ENCODE data around the gene TWF1. TPM values are rescaled to one million over a fixed set of nuclear protein-coding genes. Genes with fewer than 3 reads are reported as not detected.
A peak's percentile ranks its signal among the peaks of the same experiment; 100 is the strongest.

The TWF1 gene
- total and polyA plus RNA-seq, 8 donors = 56.8 to 75.9 (median 64.6) TPM

GRCh38 chr12:43812057-43812456 is 5.9 kb upstream of the TWF1 start:
- Histone ChIP-seq H3K4me3 (no peak overlapping the region), H3K4me1 (peaks cover 0 to 10% of the 10 kb centered on the region in 2 donors), H3K27ac (no peak overlapping the region), H3K9me3 (no peaks in the 10 kb centered on the region), H3K36me3 (no peaks in the 10 kb centered on the region), H3K27me3 (peaks cover 0 to 23% of the 10 kb centered on the region in 2 donors)
- intact Hi-C loops (cut with DNase I) = no loop called here
- ATAC-seq (no peak), DNase-seq (no peak)
- TF ChIP-seq CTCF (IDR thresholded peaks at IDR 0.05) = no peak

GRCh38 chr12:43807386-43807785 is 1.3 kb upstream of the TWF1 start:
- Histone ChIP-seq H3K27ac (peak overlapping the region in 1 of 2 donors; percentile 98), H3K36me3 (peaks cover 0 to 10% of the 10 kb centered on the region in 2 donors), H3K4me3 (no peak overlapping the region), H3K27me3 (peaks cover 0 to 9% of the 10 kb centered on the region in 2 donors), H3K4me1 (peaks cover 0 to 46% of the 10 kb centered on the region in 2 donors), H3K9me3 (no peaks in the 10 kb centered on the region)
- TF ChIP-seq CTCF (IDR thresholded peaks at IDR 0.05) = no peak
- ATAC-seq (no peak), DNase-seq (no peak)
- intact Hi-C loops (cut with DNase I) = no loop called here

GRCh38 chr12:43806737-43807072 is 588 bp upstream of the TWF1 start:
- intact Hi-C loops (cut with DNase I) = no loop called here
- H3K9me3 ChIP-seq = no peaks in the 10 kb centered on the region

GRCh38 chr12:43805149-43805859 is 813 bp downstream of the TWF1 start:
- intact Hi-C loops (cut with DNase I) = no loop called here
- DNase-seq (peak in 2 of 4 donors; percentile 15 to 19), ATAC-seq (peak; percentile 35)
- Histone ChIP-seq H3K4me1 (peaks cover 0 to 47% of the 10 kb centered on the region in 2 donors), H3K36me3 (peaks cover 0 to 29% of the 10 kb centered on the region in 2 donors), H3K4me3 (peak overlapping the region; percentile 74 to 78), H3K27ac (peak overlapping the region; percentile 96 to 98), H3K27me3 (no peaks in the 10 kb centered on the region), H3K9me3 (no peaks in the 10 kb centered on the region)
- TF ChIP-seq CTCF (IDR thresholded peaks at IDR 0.05) = no peak

More at GRCh38 chr12:43806737-43807072, 588 bp upstream of the TWF1 start:
- ATAC-seq (no peak), DNase-seq (no peak)
- peak overlapping the region; percentile 74 to 78 for H3K4me3 ChIP-seq
- peaks cover 0 to 47% of the 10 kb centered on the region in 2 donors for H3K4me1 ChIP-seq
- no peak for TF ChIP-seq CTCF (IDR thresholded peaks at IDR 0.05)
- H3K36me3 ChIP-seq = peaks cover 0 to 15% of the 10 kb centered on the region in 2 donors
- H3K27ac ChIP-seq = peak overlapping the region; percentile 96 to 98
- peaks cover 0 to 9% of the 10 kb centered on the region in 2 donors for H3K27me3 ChIP-seq

- Histone ChIP-seq H3K9me3 (no peaks in the 10 kb centered on the region), H3K36me3 (peaks cover 0 to 85% of the 10 kb centered on the region in 2 donors)
These were observed 8.4 kb downstream of the TWF1 start for GRCh38 chr12:43797561-43798217.

More at GRCh38 chr12:43797561-43798217, 8.4 kb downstream of the TWF1 start:
- ATAC-seq (no peak), DNase-seq (no peak)
- H3K27ac ChIP-seq = no peak overlapping the region
- TF ChIP-seq CTCF (IDR thresholded peaks at IDR 0.05) = no peak
- peaks cover 0 to 7% of the 10 kb centered on the region in 2 donors for H3K4me1 ChIP-seq
- no peak overlapping the region for H3K4me3 ChIP-seq
- no peaks in the 10 kb centered on the region for H3K27me3 ChIP-seq
- intact Hi-C loops (cut with DNase I) = no loop called here

Measured in left lung (tissue), 10 donors.